ENCODE measurements around the gene TMED8. TPM values are rescaled to one million over a fixed set of nuclear protein-coding genes. Genes with fewer than 3 reads are reported as not detected.

TMED8 gene
- total RNA-seq, 1 experiment from 2014 or later, result 14.2 TPM

DNA sequence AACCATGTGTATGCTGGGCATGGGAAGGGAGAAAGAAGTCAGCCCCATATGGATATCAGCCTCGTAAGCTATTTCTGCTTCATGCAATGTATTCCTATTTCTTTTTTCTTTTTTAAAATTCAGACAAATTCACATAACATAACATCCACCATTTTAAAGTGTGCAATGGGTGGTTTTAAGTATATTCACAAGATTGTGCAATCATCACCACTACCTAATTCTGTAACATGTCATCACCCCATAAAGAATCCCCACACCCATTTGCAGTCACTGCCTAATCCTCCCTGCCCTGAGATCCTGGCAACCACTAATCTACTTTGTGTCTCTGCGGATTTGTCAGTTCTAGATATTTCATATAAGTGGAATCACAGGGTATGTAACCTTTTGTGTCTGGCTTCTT lies 65.7 kb downstream of the TMED8 start:
- DNase-seq (ENCODE audit: low spot score) (no peak), ATAC-seq (no peak)
- H3K4me3 Mint-ChIP-seq, result no peak overlapping the region
- no peaks in the 10 kb centered on the region for H3K9me3 Mint-ChIP-seq
- H3K27ac Mint-ChIP-seq, result no peak overlapping the region
- TF ChIP-seq, protein P1, sequence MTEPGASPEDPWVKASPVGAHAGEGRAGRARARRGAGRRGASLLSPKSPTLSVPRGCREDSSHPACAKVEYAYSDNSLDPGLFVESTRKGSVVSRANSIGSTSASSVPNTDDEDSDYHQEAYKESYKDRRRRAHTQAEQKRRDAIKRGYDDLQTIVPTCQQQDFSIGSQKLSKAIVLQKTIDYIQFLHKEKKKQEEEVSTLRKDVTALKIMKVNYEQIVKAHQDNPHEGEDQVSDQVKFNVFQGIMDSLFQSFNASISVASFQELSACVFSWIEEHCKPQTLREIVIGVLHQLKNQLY (CRISPR knock-in tag; IDR thresholded peaks at IDR 0.05), result no peak
- TF ChIP-seq, protein P2, sequence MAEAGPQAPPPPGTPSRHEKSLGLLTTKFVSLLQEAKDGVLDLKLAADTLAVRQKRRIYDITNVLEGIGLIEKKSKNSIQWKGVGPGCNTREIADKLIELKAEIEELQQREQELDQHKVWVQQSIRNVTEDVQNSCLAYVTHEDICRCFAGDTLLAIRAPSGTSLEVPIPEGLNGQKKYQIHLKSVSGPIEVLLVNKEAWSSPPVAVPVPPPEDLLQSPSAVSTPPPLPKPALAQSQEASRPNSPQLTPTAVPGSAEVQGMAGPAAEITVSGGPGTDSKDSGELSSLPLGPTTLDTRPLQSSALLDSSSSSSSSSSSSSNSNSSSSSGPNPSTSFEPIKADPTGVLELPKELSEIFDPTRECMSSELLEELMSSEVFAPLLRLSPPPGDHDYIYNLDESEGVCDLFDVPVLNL (CRISPR knock-in tag; IDR thresholded peaks at IDR 0.05; ENCODE audit: borderline replicate concordance, low read depth), result no peak
- TF ChIP-seq AR (CRISPR knock-in tag; IDR thresholded peaks at IDR 0.05) (no peak), GTF2I (CRISPR knock-in tag; conservative IDR thresholded peaks at IDR 0.05) (no peak), ZNF232 (CRISPR knock-in tag; IDR thresholded peaks at IDR 0.05) (no peak), ZNF416 (CRISPR knock-in tag; IDR thresholded peaks at IDR 0.05) (no peak), TP53 (CRISPR knock-in tag; IDR thresholded peaks at IDR 0.05) (no peak), ATF1 (CRISPR knock-in tag; IDR thresholded peaks at IDR 0.05) (no peak), SOX15 (CRISPR knock-in tag; IDR thresholded peaks at IDR 0.05) (no peak)
- TF ChIP-seq, protein P3, sequence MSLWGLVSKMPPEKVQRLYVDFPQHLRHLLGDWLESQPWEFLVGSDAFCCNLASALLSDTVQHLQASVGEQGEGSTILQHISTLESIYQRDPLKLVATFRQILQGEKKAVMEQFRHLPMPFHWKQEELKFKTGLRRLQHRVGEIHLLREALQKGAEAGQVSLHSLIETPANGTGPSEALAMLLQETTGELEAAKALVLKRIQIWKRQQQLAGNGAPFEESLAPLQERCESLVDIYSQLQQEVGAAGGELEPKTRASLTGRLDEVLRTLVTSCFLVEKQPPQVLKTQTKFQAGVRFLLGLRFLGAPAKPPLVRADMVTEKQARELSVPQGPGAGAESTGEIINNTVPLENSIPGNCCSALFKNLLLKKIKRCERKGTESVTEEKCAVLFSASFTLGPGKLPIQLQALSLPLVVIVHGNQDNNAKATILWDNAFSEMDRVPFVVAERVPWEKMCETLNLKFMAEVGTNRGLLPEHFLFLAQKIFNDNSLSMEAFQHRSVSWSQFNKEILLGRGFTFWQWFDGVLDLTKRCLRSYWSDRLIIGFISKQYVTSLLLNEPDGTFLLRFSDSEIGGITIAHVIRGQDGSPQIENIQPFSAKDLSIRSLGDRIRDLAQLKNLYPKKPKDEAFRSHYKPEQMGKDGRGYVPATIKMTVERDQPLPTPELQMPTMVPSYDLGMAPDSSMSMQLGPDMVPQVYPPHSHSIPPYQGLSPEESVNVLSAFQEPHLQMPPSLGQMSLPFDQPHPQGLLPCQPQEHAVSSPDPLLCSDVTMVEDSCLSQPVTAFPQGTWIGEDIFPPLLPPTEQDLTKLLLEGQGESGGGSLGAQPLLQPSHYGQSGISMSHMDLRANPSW (CRISPR knock-in tag; conservative IDR thresholded peaks at IDR 0.05; ENCODE audit: low read depth), result no peak
- TF ChIP-seq, protein P4, sequence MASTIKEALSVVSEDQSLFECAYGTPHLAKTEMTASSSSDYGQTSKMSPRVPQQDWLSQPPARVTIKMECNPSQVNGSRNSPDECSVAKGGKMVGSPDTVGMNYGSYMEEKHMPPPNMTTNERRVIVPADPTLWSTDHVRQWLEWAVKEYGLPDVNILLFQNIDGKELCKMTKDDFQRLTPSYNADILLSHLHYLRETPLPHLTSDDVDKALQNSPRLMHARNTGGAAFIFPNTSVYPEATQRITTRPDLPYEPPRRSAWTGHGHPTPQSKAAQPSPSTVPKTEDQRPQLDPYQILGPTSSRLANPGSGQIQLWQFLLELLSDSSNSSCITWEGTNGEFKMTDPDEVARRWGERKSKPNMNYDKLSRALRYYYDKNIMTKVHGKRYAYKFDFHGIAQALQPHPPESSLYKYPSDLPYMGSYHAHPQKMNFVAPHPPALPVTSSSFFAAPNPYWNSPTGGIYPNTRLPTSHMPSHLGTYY (CRISPR knock-in tag; IDR thresholded peaks at IDR 0.05), result no peak
- TF ChIP-seq, protein P5, sequence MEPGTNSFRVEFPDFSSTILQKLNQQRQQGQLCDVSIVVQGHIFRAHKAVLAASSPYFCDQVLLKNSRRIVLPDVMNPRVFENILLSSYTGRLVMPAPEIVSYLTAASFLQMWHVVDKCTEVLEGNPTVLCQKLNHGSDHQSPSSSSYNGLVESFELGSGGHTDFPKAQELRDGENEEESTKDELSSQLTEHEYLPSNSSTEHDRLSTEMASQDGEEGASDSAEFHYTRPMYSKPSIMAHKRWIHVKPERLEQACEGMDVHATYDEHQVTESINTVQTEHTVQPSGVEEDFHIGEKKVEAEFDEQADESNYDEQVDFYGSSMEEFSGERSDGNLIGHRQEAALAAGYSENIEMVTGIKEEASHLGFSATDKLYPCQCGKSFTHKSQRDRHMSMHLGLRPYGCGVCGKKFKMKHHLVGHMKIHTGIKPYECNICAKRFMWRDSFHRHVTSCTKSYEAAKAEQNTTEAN (CRISPR knock-in tag; IDR thresholded peaks at IDR 0.05), result no peak
- TF ChIP-seq, protein P6, sequence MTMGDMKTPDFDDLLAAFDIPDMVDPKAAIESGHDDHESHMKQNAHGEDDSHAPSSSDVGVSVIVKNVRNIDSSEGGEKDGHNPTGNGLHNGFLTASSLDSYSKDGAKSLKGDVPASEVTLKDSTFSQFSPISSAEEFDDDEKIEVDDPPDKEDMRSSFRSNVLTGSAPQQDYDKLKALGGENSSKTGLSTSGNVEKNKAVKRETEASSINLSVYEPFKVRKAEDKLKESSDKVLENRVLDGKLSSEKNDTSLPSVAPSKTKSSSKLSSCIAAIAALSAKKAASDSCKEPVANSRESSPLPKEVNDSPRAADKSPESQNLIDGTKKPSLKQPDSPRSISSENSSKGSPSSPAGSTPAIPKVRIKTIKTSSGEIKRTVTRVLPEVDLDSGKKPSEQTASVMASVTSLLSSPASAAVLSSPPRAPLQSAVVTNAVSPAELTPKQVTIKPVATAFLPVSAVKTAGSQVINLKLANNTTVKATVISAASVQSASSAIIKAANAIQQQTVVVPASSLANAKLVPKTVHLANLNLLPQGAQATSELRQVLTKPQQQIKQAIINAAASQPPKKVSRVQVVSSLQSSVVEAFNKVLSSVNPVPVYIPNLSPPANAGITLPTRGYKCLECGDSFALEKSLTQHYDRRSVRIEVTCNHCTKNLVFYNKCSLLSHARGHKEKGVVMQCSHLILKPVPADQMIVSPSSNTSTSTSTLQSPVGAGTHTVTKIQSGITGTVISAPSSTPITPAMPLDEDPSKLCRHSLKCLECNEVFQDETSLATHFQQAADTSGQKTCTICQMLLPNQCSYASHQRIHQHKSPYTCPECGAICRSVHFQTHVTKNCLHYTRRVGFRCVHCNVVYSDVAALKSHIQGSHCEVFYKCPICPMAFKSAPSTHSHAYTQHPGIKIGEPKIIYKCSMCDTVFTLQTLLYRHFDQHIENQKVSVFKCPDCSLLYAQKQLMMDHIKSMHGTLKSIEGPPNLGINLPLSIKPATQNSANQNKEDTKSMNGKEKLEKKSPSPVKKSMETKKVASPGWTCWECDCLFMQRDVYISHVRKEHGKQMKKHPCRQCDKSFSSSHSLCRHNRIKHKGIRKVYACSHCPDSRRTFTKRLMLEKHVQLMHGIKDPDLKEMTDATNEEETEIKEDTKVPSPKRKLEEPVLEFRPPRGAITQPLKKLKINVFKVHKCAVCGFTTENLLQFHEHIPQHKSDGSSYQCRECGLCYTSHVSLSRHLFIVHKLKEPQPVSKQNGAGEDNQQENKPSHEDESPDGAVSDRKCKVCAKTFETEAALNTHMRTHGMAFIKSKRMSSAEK (CRISPR knock-in tag; IDR thresholded peaks at IDR 0.05; ENCODE audit: borderline replicate concordance), result no peak
- no peaks in the 10 kb centered on the region for H3K27me3 Mint-ChIP-seq (ENCODE audit: low read depth)
- POLR2A ChIA-PET, result no interaction called here
- CTCF ChIA-PET, result no interaction called here
- no peaks in the 10 kb centered on the region for H3K36me3 Mint-ChIP-seq
- peaks cover 34% of the 10 kb centered on the region for H3K4me1 Mint-ChIP-seq

Measured in WTC11 (cell line).